TTC549 (cell line): Measurements from ENCODE around the gene DISP1.
"Not testable (repeated sequence)": the region's sequence is repeated elsewhere in the genome, so short reads cannot be mapped to it uniquely, and the experiment has no call there.

Source experiments
- FAIRE-seq: peaks from 2 replicates; lab custom pipeline; 2012; peaks lifted over from hg19 to GRCh38; lab: Jason Lieb, UNC

Gene DISP1

DNA sequence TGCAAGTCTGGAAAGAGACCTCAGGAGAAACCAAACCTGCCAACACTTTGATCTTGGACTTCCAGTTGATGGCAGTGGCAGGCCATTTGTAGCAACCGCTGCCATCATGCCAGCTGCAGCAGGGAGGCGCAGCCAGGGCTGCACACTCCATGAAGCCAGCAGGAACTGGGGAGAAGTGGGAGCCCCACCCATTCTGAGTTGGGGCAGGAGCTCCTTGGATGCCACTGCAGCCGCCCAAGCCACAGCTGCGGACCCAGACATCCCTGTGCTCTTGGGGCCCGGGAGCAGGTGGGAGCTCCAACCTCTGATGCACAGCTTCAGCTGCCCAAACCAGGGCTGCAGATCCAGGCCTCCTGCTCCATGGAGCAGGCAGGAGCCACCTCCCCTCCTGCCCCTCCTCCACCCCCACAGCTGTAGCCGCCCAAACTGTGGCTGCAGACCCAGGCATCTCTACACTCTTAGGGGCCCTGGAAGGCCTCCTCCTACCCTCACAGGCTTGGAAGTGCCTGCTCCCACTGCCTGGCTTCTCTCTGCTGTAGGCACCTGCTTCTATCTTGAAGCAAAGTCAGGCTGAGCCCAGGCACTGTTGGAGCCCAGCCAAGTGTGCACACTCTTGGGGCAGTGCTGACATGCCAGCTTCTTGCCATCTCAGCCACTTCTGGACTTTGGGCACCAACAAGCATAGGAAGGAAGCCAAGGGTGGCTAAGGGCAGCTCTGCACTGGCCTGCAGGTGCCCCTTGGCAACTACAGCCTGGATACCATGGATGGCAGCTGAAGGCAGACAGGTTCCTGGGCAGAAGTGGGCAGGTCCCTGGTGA, 20.0 kb upstream of the DISP1 start:
- no peak for FAIRE-seq

DNA sequence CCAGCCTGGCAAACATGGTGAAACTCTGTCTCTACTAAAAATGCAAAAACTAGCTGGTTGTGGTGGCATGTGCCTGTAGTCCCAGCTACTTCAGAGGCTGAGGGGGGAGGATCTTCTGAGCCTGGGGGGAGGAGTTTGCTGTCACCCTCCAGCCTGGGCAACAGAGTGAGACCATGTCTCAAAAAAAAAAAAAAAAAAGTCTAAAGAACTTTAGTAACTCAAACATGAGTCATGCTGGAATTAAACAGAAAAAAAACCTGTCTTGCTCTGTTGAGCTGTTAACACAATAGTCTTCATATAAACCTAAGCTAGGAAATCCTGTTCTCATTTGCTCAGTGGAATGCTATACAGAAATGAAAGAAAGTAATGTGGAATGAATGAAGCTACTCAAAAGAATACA, 16.7 kb upstream of the DISP1 start:
- FAIRE-seq = no peak

DNA sequence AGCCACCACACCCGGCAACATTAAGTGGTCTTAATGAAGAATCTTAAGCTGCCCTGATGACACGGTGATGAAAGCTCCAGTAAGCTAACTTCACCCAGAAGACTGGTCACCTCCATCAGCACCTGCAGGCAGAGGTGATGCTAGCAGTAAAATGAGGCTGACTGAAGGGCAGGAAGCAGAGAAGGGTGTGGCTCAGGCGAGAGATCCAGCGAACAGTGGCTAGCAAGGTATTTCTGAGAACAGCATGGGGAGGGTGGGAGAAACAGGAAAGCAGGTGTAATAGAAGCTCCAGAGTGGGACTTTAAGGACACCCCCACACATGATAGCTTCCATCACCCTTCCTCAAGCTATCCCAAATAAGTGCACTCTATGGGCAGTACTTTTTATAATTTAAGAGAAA, 15.9 kb upstream of the DISP1 start:
- no peak for FAIRE-seq

DNA sequence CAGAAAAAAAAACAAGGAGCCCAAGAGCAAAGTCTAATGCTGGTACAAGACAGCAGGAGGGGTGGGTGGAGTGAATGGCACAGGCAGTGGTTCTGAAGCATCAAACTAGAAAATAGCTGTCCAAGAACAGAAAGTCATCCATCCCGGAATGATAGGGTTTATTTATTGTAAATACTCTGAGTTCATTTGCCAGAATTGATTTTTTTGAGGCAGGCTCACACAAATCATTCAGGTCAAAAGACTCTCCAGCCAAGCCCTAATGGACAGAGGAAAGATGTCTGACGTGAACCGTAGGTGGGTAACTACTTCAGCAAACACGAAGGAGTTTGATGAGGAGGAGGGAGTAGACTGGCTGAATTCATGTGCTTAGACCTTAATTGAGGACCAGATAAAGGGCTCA, 13.8 kb upstream of the DISP1 start:
- FAIRE-seq = no peak

DNA sequence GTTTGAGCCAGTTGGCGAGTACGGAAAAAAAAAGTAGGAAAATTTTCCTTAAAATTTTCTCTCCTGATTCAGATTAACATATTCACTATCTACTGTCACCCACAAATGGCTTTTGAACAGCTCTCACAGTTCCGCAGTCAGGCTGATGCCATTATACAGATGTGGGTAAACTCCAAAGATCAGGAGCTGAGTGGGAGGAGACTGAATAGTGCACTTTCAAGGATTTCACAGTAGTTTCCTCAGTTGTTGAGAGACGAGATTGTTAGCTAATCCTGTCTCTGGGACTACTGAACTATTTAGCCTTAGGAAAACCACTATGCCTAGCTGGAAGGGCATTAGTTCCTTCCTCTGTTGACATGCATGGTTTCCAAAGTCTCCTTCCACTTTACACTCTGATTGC, 3.2 kb upstream of the DISP1 start:
- no peak for FAIRE-seq

DNA sequence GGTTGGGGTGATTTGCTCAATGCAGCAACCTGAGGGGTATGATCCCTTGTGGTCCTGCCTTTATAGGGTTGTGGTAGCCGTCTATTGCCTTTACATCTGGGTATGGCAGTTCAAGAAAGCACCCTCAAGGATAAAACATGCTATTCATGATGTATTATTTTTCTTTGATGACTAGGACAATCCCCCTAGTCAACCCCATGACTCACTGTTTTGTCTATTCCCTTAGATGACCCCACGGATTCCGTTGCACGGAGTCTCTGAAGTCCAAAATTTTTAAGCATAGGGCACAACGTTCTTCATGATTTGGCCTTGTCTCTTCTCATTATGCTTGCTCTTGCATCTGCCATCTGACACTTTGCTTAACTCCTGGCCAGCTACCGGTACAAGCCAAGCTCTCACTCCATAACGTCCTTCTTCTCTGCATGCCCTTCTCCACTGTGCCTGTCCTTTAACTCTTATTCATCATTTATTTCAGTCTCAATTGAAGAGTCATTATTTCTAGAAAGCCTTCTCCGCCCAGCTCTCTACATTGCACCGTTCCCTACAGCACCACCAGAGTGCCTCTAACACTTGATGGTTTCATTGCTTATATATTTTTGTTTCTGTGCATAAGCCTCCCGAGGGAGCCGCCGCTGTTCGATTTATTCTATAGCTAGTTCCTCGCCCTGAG, 838 bp upstream of the DISP1 start:
- no peak for FAIRE-seq

DNA sequence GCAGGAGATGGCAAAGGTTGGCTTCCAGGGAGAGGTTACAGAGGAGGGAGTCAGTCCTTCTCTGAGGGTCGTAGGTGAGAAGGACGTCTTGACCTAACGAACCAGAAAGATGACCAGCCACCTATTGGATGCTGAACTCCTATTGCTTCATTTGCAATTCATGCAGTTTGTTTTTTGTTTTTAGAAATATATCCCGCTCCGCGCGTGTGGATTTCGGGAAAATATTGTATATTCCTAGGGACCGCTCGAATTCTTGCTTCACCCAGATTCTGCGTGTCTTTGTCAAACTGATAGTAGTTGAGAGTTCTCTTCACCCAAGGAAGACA, 564 bp downstream of the DISP1 start:
- FAIRE-seq = no peak

DNA sequence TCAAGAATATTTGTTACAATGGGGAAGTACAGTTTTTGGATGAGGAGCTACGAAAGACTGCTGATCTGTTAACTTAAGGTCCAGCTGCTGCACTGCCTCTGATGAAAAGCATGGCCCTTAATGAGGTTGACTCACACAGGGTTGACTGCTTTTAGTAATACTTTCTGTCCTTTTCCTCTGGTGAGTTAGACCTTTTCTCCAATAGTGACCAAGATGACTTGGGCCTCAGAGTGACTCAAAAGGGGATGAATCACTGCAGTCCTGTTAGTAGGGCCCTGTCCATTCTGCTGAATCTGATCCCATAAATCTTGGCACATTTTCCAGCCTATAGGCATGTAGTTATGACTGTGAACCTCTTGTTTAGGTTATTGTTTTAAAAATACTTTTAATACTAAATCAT, 2.7 kb downstream of the DISP1 start:
- FAIRE-seq = no peak

DNA sequence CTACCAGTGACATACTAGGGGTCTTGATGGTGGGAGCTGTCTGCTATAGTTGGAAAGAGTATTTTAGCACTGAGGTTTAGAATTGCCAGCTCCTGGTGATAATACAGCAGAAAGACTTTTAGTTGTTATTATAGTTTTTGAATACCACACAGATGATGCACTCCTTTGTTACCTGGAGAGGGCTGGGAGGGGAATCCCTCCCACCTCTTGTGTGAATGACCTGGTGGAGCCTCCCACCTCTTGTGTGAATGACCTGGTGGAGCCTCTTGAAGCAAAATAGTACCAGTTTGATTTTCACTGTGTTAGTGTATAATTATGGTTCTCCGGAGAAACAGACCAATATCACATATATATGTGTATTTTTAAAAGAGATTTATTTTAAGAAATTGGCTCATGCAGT, 3.3 kb downstream of the DISP1 start:
- FAIRE-seq = no peak

DNA sequence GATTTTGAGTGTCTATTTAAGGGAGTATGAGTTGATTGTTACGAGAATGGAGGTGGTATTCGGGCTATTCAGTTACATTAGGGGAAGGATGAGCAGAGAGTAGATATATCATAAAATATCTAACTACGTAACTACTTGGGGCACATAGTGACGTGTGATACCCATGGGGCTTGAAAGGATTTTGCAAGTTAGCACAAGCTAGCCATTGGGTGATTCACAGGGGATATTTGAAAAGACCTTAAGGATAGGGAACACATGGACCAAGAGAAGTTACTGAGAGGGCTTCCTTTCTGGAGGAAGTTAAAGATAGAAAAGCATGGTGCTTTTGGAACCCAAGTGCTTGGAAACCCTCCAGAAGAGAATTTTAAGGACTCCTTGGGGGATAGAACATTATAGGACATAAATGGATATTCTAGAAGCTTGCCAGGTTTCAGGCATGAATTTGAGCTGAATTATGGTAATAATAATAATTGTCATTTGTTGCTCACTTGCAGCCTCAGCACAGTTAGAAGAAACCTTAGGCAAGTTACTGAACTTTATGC, 5.4 kb downstream of the DISP1 start:
- FAIRE-seq = no peak

DNA sequence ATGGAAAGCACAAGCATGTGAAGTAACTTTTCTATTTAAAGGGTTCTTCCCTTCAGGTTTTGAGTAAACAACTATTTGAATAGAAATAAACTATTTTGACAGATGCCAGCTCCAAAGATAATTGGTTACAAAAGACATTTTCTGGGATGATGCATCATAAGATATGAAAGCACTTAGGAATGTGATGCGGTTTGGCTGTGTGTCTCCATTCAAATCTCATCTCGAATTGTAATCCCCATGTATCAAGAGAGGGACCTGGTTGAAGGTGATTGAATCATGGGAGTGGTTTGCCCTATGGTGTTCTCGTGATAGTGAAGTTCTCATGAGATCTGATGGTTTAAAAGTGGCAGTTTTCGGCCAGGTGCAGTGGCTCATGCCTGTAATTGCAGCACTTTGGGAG, 6.4 kb downstream of the DISP1 start:
- FAIRE-seq = no peak

DNA sequence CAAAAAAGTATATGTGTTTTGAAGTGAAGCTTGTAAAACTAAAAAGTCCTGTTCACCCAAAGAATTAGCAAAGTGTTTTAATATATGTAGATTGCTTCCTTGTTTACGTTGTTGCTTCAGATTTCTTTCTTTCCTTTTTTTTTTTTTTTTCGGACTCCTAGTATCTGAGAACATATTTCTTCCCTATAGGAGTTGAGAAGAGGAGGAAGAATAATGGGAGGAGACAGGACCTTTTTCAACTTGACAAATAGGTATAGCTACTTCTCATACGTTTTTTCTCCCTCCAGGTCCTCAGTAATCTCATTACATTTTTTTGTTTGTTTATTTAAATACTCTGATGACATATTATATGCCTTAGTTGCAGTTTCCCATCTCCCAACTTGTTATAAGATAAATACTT, 8.9 kb downstream of the DISP1 start:
- no peak for FAIRE-seq

DNA sequence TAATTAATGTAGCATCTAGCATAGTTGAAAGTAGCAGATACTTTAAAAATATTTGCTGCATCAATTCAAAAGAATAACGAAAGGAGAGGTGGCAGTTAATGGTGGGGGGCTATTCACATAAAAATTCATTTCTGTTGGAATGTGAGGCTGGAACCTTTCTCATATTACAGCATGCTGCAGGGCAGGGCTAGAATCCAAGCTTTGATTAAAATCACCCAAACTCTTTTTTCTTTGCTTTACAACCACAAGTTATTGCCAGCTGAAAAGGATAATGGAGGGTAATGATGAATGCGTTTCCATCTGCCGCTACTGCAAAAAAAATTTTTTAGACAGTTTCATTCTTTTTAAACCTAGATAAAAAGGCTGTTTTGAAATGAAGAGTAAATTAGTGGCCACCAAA, 9.8 kb downstream of the DISP1 start:
- FAIRE-seq = no peak

DNA sequence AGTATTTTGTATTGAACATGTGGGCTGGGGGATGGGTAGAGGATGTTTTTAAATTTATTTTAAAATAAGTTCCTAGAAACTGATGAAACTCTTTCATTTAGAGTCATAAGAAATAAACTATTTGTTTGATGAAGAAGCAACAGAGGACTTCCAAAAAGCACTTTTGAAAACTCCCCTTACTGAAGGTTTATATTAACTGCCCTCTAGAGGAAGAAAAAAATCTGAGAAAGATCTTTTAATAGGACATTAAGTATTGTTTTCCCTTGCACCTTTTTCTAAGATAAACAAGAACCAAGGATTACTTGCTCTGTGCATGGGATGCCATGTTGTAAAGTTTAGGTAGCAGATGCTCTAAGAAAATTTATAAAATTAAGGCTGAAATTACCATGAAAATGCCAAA, 14.1 kb downstream of the DISP1 start:
- peak; percentile 94 for FAIRE-seq

DNA sequence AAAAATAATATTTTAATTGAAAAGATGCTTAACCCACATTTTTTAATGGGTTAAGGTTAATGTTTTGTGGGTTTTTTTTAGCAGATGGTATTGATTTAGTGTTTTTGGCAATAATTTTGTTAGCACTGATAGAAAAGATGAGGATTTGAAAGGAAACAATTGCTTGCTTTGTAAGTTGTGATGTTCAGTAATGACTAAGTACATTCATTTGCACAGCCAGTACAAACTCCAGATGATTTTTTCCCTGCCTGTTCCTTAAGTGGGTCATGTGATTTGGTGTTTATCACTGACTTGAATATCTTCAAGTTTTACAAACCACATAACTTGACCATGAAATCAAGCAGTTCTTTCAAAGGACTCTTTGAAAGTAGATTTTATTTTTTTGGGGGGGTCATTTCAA, 15.0 kb downstream of the DISP1 start:
- FAIRE-seq = no peak

DNA sequence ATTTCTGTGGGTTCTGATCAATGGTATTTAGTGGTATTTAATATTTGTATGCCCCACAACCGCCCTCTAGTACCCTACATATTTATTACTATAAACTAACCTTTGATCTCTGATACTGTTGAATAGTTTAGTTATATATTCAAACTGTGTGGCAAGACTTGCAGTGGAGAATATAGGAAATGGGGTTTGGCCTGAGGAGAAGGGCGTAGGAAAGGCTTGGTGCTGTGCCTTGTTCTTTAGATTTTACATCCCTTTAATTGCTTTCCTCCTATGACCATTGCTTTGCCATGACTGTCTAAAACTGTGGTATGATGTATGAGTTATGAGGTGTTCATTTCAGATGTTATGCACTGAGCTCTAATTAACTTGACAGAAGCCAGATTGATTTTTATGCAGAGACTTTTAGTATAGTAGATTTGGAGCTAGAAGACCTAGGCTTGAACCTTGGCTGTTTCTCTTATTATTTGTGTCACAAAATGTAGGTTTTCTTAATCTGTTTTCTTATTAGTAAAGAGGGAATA, 18.6 kb downstream of the DISP1 start:
- FAIRE-seq = no peak

DNA sequence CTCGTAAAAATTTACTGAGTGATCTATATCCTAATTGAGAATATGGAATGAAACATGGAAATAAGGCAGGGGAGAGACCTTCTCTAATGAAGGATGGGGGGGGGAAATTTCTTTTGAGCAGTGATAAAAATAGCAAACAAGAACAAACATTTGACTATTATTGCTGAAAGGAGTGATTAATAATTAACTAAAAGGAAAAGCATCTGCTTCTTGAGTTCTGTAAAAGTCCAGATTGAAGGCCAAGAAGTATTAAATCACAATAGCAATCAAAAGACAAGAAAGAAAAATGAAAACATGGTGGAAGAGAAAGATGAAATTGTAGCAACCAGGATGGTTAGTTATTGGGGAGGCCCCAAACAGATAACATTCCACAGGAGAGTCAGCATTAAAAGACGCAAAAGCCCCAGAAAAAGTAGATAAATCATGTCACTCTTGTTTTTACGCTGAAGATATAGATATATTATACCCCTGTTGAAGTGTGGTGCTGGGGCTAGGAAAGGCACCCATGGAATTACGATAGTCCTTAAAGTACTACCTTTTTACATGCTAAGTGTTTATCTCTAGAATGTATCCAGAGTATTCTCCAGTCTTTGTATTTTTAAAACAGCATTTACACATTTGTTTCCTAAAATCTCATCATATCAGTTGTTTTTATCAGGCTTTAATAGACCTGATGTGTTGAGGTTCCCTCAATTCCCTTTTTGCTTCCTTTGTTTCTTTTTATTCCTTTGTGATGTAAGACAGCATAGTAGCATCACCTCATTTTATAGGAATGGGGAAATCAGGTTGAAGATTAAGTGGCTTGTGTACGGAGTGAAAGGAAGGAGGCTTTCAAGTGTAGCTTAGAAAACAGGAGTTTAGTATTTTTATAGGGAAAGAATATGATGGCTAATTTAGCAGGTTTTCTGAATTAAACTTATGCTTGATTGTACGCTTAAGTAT, 28.9 kb downstream of the DISP1 start:
- peak; percentile 26 for FAIRE-seq

DNA sequence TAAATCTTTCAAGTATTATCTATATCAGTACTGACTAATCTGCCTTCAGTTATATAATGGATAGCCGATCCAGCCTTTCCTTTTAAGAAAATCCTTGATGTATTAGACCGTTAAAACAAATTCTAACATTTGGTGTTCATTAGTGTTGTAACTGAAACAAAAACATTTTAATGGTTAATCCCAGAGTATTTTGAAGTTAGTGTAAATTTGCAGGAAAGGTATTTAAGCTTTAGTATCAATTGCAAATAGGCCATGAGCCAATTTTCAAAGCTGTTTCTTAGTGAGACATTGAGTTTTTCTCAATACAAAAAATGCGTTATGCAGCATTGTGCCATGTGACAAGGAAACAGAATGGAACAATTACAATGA, 29.6 kb downstream of the DISP1 start:
- FAIRE-seq = no peak

DNA sequence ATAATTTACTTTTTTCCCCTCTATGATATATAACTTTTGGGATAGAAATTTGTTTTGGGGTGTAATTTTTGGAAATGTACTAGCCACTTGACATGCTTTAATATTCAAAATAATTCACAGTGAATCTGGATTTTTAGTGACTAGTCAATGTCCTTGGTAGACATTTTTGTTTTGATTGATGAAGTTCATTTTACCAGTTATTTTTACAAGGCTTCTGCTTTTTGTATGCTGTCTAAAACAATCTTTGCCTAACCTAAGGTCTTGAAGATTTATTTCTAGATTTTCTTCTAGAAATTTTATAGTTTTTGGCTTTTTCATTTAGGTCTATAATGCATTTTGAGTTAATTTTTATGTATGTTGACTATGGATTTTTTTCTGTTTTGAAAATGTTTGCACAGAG, 30.9 kb downstream of the DISP1 start:
- FAIRE-seq = no peak

DNA sequence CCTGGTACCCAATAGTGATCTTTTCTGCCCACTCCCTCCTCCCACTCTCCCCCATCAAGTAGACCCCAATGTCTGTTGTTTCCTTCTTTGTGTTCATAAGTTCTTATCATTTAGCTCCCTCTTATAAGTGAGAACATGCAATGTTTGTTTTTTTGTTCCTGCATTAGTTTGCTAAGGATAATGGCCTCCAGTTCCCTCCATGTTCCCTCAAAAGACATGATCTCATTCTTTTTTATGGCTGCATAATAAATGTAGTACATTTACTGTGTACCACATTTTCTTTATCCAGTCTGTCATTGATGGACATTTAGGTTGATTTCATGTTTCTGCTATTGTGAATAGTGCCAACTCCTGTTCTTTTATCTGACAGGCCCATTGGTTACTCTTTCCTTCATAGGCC, 35.7 kb downstream of the DISP1 start:
- FAIRE-seq = not testable (repeated sequence)

DNA sequence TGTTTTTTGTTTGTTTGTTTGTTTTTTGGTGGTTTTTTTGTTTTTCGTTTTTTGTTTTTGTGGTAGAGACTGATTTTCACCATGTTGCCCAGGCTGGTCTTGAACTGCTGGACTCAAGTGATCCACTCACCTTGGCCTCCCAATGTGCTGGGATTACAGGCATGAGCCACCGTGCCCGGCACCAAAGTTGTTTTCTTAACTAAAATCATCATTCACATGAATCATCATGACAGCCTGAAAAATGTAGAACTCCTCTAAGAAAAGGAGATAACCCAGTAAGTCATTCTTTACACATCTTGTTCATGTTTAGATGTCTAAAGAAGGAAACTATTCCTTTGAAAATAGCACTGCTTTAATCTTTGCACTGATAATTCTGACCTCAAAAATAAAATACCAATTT, 37.5 kb downstream of the DISP1 start:
- FAIRE-seq = no peak

DNA sequence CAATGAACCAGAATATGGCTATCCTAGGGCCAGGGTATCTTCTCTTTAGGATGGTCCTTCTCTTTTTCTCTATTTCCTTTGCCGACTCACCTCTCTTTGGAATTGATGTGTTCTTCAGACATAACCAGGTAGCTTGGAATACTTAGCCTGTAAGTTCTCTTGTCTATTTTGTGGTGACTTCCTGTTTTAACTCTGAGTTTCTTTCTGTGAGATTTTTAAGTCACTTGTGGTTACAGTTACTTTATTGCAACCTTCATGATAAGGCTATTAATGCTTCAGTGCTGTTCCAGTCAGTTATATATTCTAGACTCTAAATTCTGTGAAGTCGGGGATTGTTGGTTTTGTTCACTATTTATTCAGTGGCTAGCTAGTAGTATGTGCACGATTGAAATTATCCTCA, 46.2 kb downstream of the DISP1 start:
- FAIRE-seq = no peak
